HG02981 (cell line): ENCODE results near the gene C17orf100.
"Not testable (repeated sequence)": the region's sequence is repeated elsewhere in the genome, so short reads cannot be mapped to it uniquely, and the experiment has no call there.

Source experiments
- ATAC-seq: cut with Tn5 transposase; IDR thresholded peaks from one replicate; pipeline ENCODE4 v1.9.1; 2021; ENCODE audit warnings: mild to moderate bottlenecking, moderate library complexity; ENCODE audit not compliant: unreplicated experiment

Gene C17orf100

DNA sequence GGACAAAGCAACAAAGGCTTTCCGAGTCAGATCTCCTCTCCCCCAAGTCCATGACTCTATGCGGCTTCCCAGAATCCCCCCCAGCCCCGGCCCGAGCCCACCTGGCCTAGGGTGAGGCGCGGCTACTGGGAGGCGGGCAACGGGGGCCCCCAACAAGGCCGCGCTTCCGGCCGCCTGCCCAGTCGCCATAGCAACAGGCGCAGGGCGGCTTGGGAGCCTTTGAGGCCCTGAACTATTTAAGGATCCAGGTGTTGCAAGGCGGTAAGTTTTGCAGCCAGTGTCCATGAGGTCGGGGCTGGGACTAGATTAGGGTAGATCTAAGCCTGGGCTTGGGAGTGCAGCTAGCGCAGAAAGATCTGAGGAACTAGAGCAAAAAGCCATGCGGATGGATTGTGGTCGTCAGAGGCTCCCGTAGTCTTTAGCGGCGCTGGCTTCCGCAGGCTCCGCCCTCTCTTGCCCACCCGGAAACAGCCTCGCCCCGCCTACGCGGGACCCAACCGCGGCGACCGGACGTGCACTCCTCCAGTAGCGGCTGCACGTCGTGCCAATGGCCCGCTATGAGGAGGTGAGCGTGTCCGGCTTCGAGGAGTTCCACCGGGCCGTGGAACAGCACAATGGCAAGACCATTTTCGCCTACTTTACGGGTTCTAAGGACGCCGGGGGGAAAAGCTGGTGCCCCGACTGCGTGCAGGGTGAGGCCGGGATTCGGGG, 10.9 kb upstream of the C17orf100 start, which contains the start of the genes KIAA0753 and TXNDC17:
Gene KIAA0753, minus strand, starts transcription at position 176 of the 711 bp plus-strand sequence. CDS start 5,608 bp downstream, outside the sequence.
Gene TXNDC17, plus strand, starts transcription at position 525 of the 711 bp plus-strand sequence. Its CDS starts 23 bp downstream, at position 548.
- peak; percentile 83 for ATAC-seq

DNA sequence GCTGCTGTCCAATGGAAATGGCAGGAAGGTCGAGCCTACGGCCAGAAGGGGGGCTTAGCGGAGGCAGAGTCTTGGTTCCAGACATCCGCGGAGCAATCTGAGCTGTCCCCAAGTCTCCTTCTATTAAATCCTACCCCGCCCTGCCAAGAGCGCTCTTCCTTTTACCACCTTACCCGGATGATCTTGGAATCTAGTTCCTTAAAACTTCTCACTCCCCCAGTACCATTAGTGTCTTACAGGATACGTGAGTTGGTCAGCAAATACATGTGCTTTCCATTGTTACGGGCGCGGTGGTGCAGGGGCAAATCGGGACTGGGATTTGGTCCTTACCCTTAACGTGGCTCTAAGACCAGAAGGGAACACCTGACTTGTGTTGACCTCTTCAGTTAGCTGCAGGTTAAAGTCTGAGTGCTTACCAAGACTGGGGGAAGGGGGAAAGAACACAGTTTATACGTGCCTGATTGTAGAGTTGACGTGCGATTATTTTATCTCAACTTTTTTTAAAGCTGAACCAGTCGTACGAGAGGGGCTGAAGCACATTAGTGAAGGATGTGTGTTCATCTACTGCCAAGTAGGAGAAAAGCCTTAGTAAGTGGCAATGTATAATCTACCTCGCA, 10.2 kb upstream of the C17orf100 start:
- ATAC-seq, result no peak

DNA sequence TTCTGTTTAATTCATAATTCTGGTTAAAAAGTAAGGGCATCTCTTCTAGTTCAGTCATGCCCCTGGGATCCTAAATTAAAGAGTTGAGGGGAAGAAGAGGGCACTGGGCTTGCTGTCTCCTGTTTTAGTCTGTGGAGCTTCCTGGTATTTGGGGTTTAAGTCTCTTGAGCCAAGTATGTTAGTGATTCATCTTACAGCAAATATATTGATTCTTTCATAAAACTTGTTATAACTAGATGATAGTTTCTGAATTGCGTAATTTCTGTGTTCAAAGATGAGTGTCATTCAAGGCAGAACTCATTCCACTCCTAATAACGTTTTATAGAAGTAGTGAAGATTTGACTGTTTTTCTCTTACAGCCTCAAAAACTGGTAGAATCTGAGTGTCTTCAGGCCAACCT, 9.0 kb upstream of the C17orf100 start:
- no peak for ATAC-seq

DNA sequence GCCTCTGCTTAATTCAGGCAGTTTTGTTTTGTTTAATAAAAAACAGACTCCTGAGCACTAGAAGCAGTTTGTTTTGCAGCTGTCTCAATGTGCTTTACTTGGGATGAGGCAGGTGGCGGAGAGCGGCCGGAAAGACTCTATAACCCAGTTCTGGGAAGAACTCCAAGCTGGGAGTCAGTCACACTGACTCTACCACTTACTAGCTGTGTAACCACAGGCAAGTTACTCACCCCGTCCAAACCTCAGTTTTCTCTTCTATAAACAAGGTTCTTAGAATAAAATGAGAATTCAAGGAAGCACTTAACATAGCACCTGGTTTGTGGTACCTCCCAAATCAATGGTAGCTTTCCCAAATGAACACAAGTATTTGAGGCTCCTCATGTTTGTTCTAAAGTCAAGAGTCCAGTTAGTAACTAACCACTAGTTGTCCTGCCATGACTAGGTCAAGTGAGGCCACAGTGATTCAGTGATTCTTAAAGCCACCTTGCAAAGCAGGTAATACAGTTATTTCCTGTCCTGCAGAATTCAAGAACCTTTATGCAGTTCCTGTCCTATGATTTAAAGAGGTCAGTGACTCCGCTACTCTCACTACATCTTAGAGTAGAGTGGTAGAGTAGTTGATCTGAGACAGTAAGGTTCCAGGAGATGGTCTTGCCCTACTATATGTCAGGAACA, 8.0 kb upstream of the C17orf100 start:
- ATAC-seq, result no peak

DNA sequence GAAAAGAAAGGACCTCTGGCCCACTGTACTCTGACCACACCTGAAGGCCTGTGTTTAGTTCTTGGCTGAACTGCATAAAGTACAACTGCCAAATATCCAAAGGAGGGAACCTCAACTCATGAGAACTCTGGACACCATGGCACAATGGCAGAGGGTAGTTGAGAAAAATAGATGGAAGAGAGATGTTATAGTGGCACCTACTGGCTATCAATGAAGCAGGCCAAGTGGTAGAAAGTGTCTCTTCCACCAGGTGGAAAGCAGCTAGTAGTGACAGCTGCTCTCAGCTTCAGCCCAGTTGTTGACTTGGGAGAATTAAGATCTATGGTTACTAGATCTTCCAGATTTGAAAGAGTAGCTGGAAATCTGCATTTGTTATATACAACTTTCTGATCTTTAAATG, 3.4 kb upstream of the C17orf100 start:
- no peak for ATAC-seq

DNA sequence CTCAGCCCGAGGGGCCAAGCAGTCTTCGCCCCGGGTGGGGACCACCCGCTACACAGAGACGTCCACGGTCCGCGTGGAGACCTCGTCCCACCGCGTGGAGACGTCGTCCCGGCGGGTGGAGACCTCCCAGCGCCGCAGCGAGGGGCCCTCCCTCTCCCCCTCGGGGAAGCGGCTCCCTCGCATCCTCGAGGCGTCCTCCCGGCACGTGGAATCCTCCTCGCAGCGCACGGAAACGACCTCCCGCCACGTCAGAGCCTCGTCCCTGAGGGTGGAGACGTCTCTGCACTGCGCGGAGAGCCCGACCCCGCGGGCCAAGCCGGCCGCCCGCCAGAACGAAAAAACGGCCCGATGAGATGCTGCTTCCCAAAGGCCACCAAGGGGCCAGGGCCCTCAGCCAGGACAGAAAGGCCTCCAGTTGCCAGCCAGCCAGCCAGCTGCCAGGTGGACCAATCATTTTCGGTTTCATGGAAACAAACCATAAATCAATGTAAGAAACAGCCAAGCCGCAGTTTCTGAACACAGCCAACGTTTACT, 424 bp downstream of the C17orf100 start:
- ATAC-seq, result peak; percentile 4

DNA sequence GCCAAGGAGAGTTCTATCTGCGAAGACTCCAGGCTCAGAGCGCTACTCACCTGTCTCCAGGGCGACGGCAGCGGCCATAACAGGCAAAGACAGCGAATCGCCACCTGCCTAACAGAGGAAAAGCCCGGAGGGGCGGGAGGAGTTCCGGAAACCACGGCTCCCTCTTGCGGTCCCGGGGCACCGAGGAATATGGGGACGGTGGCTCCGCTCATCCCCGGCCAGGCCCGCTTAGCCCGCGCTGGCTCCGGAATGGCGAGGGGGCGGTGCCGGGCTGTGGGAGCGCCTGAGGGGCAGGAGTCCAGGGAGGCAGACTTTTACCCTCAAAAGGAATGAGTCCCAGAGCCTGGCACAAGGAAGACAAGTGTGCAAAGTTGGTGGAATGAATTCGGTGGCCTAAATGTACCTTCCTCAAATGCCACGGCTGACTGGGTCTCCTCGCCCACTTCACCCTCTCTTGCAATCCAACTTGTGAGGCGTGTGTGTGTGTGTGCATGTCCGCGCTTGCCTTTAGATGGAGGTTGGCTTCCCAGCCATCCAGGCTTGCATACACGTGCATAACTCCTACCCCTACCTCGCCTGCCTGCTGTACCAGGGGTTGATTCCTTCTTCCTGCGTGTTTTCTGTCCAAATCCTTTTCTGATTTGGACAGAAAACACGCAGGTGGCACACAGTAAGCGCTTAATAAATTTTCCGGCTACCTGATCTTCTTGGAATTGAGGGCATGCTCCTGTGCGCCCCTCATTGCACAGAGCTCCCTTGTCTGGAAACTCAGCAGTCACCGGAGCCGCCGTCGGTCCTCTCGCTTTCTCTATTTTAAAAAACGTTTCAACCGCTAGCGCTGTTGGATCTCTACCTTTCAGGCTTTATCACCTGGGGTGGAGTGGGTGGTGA, 3.5 kb downstream of the C17orf100 start:
- ATAC-seq, result no peak

DNA sequence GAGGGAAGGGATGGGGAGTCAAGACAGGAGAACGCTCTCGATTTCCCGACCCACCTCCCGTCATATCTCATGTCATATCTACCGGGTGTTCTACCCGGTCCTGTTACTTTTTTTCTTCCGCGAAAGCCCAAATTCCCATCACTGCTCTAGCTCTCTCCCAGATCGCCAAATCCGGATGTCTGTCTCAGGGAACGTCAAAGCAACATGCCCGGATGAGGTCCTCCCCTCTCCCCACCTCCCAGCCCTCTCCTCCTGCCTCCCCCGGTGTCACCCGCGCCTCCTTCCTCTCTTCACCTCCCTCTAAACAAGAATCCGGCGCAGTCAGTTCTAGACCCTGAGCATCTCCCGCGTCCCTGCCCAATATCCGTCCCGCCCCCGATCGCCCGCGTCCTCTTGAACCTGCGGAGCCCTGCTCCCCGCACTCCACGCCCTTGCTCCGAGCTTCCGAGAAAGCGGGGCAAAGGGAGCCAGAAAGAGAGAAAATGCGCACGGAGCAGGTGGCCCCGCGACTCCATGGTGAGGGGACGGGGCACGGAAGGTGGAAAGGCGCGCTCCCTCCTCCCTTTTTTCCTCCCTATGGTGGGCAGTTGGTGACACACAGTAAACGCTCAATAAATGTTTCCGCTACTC, 4.3 kb downstream of the C17orf100 start:
- not testable (repeated sequence) for ATAC-seq

DNA sequence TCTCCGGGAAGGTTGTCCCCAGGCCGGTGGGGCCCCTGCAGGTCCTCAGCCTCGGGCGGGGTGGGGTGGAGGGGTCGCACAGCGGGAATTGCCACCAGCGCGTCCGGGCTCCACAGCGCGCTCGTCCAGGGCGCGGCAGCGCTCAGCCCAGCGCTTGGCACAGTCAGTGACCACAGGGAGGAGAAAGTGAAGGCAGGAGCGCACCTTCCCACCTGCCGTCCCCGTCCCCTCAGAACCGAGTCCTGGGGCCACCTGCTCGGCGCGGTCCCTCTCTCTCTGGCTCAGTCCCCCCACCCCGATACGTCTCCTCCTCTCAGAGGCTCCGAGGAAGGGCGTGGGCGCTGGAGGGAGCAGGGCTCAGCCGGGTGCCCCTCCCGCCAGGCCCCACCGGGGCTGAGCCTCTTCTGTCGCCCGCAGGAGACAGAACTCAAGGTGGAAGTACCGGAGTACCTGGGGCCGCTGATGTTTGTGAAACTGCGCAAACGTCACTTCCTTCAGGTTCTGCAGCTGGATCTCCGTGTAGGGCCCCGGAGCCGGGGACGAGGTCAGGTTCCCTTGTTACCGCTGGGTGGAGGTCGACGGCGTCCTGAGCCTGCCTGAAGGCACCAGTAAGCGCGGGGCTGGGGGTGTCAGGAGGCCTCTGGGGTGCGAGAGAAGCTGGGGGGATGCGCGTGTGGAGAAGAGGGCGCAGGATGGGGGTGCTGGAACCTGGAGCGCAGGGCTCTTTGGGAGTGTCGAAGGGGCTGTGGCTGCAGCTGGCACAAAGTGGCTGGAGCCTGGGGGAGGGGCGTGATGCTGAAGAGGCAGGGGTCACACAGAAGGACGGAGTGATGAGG, 5.5 kb downstream of the C17orf100 start:
- not testable (repeated sequence) for ATAC-seq

DNA sequence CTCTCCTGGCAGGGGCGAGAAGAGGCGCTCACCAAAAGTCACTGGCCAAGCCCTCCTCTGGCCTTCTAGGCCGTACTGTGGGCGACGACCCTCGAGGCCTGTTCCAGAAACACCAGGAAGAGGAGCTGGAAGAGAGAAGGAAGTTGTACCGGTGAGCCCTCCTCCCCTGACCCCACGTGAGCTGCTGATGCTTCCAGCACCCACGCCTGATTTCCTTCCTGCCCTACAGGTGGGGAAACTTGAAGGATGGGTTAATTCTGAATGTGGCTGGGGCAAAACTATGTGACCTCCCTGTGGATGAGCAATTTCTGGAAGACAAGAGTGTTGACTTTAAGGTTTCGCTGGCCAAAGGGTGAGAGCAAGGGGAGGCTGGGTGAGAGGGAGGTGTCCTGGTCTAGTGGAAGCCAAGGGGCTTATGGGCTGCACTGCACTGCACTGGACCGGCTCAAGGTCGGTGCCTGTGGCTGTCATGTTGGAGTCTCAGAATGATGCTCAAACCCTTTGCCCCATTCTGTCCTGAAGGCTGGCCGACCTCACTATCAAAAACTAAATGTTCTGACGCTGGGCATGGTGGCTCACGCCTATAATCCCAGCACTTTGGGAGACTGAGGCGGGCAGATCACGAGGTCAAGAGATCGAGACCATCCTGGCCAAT, 6.2 kb downstream of the C17orf100 start:
- ATAC-seq, result no peak

DNA sequence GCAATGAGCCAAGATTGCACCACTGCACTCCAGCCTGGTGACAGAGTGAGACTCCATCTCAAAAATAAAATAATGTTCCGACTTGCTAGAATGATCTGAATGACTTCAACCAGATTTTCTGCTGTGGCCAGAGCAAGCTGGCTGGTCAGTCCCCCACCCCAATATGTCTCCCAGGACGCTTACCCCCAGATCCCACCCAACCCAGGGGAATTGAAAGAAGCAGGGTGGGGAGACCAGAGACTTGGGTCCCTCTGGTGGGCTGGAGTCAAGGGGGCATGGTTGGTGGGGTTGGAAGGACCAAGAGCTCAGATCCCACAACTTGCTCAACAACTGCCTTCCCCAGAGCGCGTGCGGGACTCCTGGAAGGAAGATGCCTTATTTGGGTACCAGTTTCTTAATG, 6.8 kb downstream of the C17orf100 start:
- ATAC-seq, result not testable (repeated sequence)

DNA sequence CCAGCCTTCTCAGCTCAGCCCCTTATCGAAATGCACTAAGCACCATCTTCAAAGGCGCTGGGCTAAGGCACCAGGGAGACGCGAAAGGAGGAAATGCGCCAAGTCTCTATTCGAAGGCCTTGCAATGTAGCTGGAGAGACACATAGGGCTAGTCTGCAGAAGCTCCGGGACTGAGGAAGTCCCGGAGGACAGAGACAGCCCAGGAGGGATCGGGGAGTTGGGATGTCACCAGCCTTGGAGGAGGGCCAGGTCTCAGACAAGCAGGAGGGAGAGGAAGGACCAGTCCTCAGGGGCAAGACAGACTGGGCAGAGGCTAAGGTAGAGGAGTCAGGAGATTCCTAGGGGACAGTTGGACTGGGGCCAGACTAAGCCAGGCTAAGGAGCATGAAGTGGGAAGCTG, 8.5 kb downstream of the C17orf100 start:
- no peak for ATAC-seq

DNA sequence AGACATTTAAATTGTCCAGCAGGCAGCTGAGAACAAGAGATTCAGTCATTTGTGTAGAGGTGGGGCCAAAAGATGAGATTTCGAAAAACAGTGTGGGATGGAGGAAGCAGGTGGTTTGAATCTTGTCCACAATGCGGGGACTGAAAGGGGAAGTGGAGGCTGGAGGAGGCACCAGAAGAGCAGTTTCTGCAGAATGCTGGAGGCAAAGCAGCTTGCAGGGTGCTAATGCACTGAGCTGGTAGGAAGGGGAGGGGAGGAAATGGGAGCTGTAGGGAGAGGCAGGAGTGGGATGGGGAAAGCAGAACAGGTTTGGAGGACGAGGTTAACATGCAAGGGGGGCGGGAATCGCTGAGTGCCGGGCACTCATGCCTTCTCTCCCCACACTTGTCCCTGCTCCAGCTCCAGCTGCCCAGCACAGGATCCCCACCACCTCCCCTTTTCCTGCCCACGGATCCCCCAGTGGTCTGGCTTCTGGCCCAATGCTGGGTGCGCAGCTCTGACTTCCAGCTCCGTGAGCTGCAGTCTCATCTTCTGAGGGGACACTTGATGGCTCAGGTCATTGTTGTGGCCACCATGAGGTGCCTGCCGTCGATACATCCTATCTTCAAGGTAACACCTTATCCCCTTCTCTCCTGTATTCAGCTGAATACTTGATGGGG, 9.4 kb downstream of the C17orf100 start:
- no peak for ATAC-seq

DNA sequence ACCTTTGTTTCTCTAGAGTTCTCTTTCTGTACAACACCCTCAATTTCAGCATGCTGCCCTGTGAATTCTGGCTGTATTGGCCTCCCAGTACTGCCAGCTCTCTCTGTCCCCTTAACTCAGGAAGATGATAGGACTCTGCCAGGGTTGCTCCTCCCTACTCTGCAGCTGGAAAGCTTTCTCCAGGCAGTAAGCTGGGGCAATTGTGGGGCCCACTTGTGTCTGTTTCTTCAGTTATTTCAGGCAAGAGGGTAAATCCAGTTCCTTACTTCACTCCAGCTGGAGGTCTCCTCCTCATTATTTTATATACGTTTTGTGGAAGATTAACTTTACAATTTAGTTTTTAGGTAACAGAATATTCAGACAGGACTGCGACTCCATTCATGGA, 9.9 kb downstream of the C17orf100 start:
- ATAC-seq, result no peak

DNA sequence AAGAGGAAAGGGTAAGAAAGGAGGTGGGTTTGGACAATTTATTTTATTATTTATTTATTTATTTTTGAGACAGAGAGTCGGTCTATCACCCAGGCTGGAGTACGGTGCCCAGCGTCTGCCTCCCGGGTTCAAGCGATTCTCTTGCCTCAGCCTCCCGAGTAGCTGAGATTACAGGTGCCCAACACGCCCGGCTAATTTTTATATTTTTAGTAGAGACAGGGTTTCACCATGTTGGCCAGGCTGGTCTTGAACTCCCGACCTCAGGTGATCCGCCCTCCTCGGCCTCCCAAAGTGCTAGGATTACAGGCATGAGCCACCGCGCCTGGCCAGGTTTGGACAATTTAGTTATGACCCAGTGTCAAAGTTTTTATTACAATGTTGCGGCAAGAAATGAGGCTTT, 11.6 kb downstream of the C17orf100 start:
- not testable (repeated sequence) for ATAC-seq

DNA sequence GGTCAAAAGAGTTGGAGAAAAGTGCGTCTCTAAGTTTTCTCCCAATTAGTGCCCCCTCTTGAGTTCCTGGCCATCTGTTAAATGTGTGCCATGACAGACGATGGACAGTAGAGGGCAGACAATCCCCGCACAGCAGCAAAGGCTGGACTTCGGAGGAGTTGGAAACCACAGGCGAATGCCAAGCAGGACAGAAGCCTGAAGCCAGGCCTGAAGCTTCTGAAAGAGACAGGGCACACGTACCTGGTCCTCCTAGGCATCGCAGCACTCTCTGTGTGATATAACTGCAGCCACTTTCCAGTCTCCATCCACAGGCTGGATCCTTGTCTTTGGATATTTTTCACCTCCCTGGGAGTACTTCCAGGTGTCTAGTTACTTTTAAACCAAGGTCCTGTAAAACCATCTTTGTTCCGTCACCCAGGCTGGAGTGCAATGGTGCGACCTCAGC, 14.5 kb downstream of the C17orf100 start:
- ATAC-seq, result no peak

DNA sequence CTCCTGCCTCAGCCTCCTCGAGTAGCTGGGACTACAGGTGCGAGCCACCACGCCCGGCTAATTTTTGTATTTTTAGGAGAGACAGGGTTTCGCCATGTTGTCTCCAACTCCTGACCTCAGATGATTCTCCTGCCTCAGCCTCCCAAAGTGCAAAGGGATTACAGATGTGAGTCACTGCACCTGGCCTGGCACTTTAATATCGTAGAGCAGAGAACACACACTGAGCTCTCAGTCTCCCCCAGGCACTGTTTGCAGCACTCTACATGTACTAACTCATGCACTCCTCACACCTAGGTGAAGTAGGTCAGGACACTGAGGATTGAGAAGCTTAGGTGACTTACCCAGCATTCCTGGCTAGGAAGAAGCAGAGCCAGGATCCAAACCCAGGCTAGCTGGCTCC, 15.0 kb downstream of the C17orf100 start:
- ATAC-seq, result no peak

DNA sequence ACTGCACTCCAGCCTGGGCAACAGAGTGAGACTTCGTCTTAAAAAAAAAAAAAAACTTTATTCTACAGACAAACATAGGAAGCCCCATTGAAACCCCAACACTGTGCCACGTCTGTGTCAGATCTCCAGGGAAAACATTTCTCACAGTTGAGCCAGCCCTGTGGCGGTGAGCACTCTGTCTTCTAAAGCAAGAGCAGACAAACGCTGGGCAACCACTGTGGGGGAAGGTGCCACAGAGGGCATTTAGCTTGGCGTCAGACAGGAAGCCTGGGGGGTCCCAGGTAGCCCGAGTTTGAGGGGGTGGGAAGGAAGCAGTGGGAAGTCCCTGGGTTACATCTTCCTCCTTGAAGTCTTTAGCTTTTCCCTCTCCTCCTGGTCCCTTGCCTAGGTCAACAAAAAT, 16.0 kb downstream of the C17orf100 start:
- ATAC-seq, result no peak
